H1 (cell line): Measurements from ENCODE around the gene PLD6. TPM values are rescaled to one million over a fixed set of nuclear protein-coding genes. Genes with fewer than 3 reads are reported as not detected.

Experiments
- CTCF ChIA-PET: fragments of 300-600 bp; sonication (Branson Sonifier 250); formaldehyde crosslinking; loops from one replicate; lab custom pipeline; 2021; ENCODE audit not compliant: partially characterized antibody; lab: Charles Lee
- POLR2A ChIA-PET: fragments of 300-600 bp; sonication (Branson Sonifier 250); formaldehyde crosslinking; loops from one replicate; lab custom pipeline; 2021; ENCODE audit warnings: inconsistent platforms; ENCODE audit not compliant: partially characterized antibody; lab: Charles Lee
- DNase-seq, 2 experiments: peaks; one replicate each; pipeline versions ENCODE4 v3.0.0 to v3.0.0-alpha.2; 2010 to 2022; ENCODE audit warnings: low spot score in 2 of 2, low read depth in 1 of 2, mixed read lengths in 1 of 2
- FAIRE-seq: peaks from 2 replicates; lab custom pipeline; 2011; peaks lifted over from hg19 to GRCh38; lab: Jason Lieb, UNC
- H2AFZ ChIP-seq: 2 replicates; pipeline ENCODE4 v1.8.1; 2012; ENCODE audit warnings: low read length, inconsistent platforms
- H2AK5ac ChIP-seq: 2 replicates; pipeline ENCODE4 v1.6.1; 2013; ENCODE audit warnings: low read depth, low read length
- H2BK120ac ChIP-seq: replicated peaks from 2 replicates; pipeline ENCODE3; 2013; ENCODE audit warnings: low read depth, low read length, inconsistent platforms
- H2BK12ac ChIP-seq: 2 replicates; pipeline ENCODE4 v1.6.1; 2013; ENCODE audit warnings: low read depth, low read length
- H2BK15ac ChIP-seq: 2 replicates; pipeline ENCODE4 v1.6.1; 2013; ENCODE audit warnings: low read length
- H2BK20ac ChIP-seq: 2 replicates; pipeline ENCODE4 v1.6.1; 2013; ENCODE audit warnings: low read length
- H2BK5ac ChIP-seq: 2 replicates; pipeline ENCODE4 v1.6.1; 2013; ENCODE audit warnings: low read depth, low read length
- H3K14ac ChIP-seq: 2 replicates; pipeline ENCODE4 v1.6.1; 2013; ENCODE audit warnings: inconsistent platforms; ENCODE audit not compliant: insufficient read length
- H3K18ac ChIP-seq: 2 replicates; pipeline ENCODE4 v1.6.1; 2013; ENCODE audit warnings: low read length; ENCODE audit errors: extremely low read depth
- H3K23ac ChIP-seq: 2 replicates; pipeline ENCODE4 v1.6.1; 2013; ENCODE audit warnings: inconsistent platforms; ENCODE audit not compliant: insufficient read length
- H3K23me2 ChIP-seq: 2 replicates; pipeline ENCODE4 v1.6.1; 2013; ENCODE audit warnings: low read depth, low read length
- H3K27ac ChIP-seq: 2 replicates; pipeline ENCODE4 v1.6.1; 2011; ENCODE audit warnings: low read depth, low read length, inconsistent platforms
- H3K27me3 ChIP-seq, 4 experiments: replicated peaks in 1 of 4; 1 replicate in 1 of 4; 2 replicates in 3 of 4; pipeline versions ENCODE4 v1.6.1 to v1.8.1; 2011 to 2013; ENCODE audit warnings: low read length in 3 of 4, mild to moderate bottlenecking in 3 of 4, inconsistent platforms in 2 of 4, mixed read lengths in 2 of 4, moderate library complexity in 1 of 4; ENCODE audit not compliant: control insufficient read depth in 3 of 4, insufficient read depth in 3 of 4; ENCODE audit errors: extremely low read depth in 1 of 4
- H3K36me3 ChIP-seq, 4 experiments: 2 replicates each; pipeline versions ENCODE4 v1.6.1 to v1.8.1; 2011 to 2013; ENCODE audit warnings: mild to moderate bottlenecking in 4 of 4, low read length in 3 of 4, moderate library complexity in 2 of 4, control low read depth in 1 of 4, inconsistent platforms in 1 of 4; ENCODE audit not compliant: insufficient read depth in 4 of 4, control insufficient read depth in 2 of 4
- H3K4ac ChIP-seq: replicated peaks from 2 replicates; pipeline ENCODE3; 2013; ENCODE audit warnings: low read length, low read depth, mixed read lengths, inconsistent platforms; ENCODE audit not compliant: insufficient read length
- H3K4me1 ChIP-seq, 4 experiments: replicated peaks in 1 of 4; 1 replicate in 1 of 4; 2 replicates in 3 of 4; pipeline versions ENCODE4 v1.6.1 to v1.8.1; 2011 to 2013; ENCODE audit warnings: low read length in 3 of 4, inconsistent platforms in 2 of 4, mixed read lengths in 1 of 4; ENCODE audit not compliant: insufficient read depth in 4 of 4, control insufficient read depth in 3 of 4
- H3K4me2 ChIP-seq, 2 experiments: 2 replicates each; pipeline versions ENCODE4 v1.6.1 to v1.8.1; 2011 to 2013; ENCODE audit warnings: low read depth in 2 of 2, low read length in 2 of 2, control low read depth in 1 of 2, inconsistent platforms in 1 of 2, mild to moderate bottlenecking in 1 of 2; ENCODE audit not compliant: insufficient read depth in 1 of 2
- H3K4me3 ChIP-seq, 4 experiments: fragments of 200-600, 300-600 bp in 1 of 4; sonication (generic), shearing (Covaris generic), sonication (Bioruptor Twin) in 1 of 4; 2 replicates each; pipeline versions ENCODE4 v1.5.1 to v1.8.1; 2011 to 2016; ENCODE audit warnings: low read length in 4 of 4, low read depth in 3 of 4, control low read depth in 2 of 4, inconsistent platforms in 2 of 4, mild to moderate bottlenecking in 2 of 4, mixed read lengths in 1 of 4, moderate library complexity in 1 of 4; ENCODE audit not compliant: insufficient read depth in 2 of 4; ENCODE audit errors: extremely low read depth in 1 of 4
- H3K56ac ChIP-seq: replicated peaks from 2 replicates; pipeline ENCODE3; 2013; ENCODE audit warnings: low read depth, mild to moderate bottlenecking, mixed read lengths, low read length, inconsistent platforms; ENCODE audit not compliant: insufficient read length
- H3K79me1 ChIP-seq: 2 replicates; pipeline ENCODE4 v1.6.1; 2013; ENCODE audit warnings: low read depth, low read length, control low read depth
- H3K79me2 ChIP-seq, 2 experiments: 2 replicates each; pipeline versions ENCODE4 v1.6.1 to v1.8.1; 2012 to 2013; ENCODE audit warnings: low read length in 2 of 2, mild to moderate bottlenecking in 2 of 2, inconsistent platforms in 1 of 2; ENCODE audit not compliant: insufficient read depth in 2 of 2, control insufficient read depth in 1 of 2
- H3K9ac ChIP-seq, 4 experiments: replicated peaks in 1 of 4; 1 replicate in 1 of 4; 2 replicates in 3 of 4; pipeline versions ENCODE4 v1.6.1 to v1.8.1; 2011 to 2013; ENCODE audit warnings: low read depth in 3 of 4, low read length in 3 of 4, control low read depth in 2 of 4, mild to moderate bottlenecking in 2 of 4, moderate library complexity in 2 of 4, inconsistent platforms in 1 of 4; ENCODE audit errors: extremely low read depth in 1 of 4
- H3K9me3 ChIP-seq, 2 experiments: 2 replicates each; pipeline versions ENCODE4 v1.6.1 to v1.8.1; 2012 to 2013; ENCODE audit warnings: mild to moderate bottlenecking in 2 of 2, moderate library complexity in 2 of 2, control low read depth in 1 of 2, inconsistent platforms in 1 of 2, low read depth in 1 of 2, low read length in 1 of 2, mixed read lengths in 1 of 2; ENCODE audit not compliant: insufficient read depth in 2 of 2
- H4K20me1 ChIP-seq, 2 experiments: replicated peaks in 1 of 2; 2 replicates each; pipeline versions ENCODE3 to v1.8.1; 2011 to 2013; ENCODE audit warnings: inconsistent platforms in 2 of 2, low read length in 2 of 2, mild to moderate bottlenecking in 1 of 2; ENCODE audit not compliant: insufficient read depth in 2 of 2, control insufficient read depth in 1 of 2
- H4K5ac ChIP-seq: 2 replicates; pipeline ENCODE4 v1.6.1; 2013; ENCODE audit warnings: low read length, low read depth, mixed read lengths, inconsistent platforms; ENCODE audit not compliant: insufficient read length
- H4K8ac ChIP-seq: 2 replicates; pipeline ENCODE4 v1.8.0; 2013; ENCODE audit warnings: mild to moderate bottlenecking, moderate library complexity, low read length, inconsistent platforms; ENCODE audit not compliant: insufficient read depth; ENCODE audit errors: extremely low read depth
- H4K91ac ChIP-seq: replicated peaks from 2 replicates; pipeline ENCODE3; 2013; ENCODE audit warnings: low read length, mixed read lengths, inconsistent platforms; ENCODE audit not compliant: insufficient read length
- ATF2 ChIP-seq: IDR thresholded peaks from 2 replicates; pipeline ENCODE4 v1.6.1; 2012; ENCODE audit warnings: low read length, inconsistent platforms
- EZH2 ChIP-seq: fragments of 200-600 bp; sonication (generic); IDR thresholded peaks from 2 replicates; pipeline ENCODE4 v1.7.1; 2012; ENCODE audit warnings: low read depth, mild to moderate bottlenecking, moderate library complexity, low read length, inconsistent platforms; ENCODE audit not compliant: severe bottlenecking
- RAD21 ChIP-seq, 2 experiments: IDR thresholded peaks in 1 of 2; conservative IDR thresholded peaks in 1 of 2; 2 replicates each; pipeline ENCODE4 v1.6.1; 2011; ENCODE audit warnings: low read depth in 2 of 2, low read length in 2 of 2, improper control_type of control experiment in 1 of 2, inconsistent platforms in 1 of 2, mild to moderate bottlenecking in 1 of 2, moderate library complexity in 1 of 2
- USF2 ChIP-seq: IDR thresholded peaks from 2 replicates; pipeline ENCODE4 v1.6.1; 2011; ENCODE audit warnings: low read length, improper control_type of control experiment
- WGBS, 2 experiments: shearing (Covaris generic) in 1 of 2; methylation state at CpG; one replicate each; pipeline versions ENCODE4 v1.1.6 to v1.1.7; 2013 to 2015; ENCODE audit warnings: low lambda C conversion rate in 2 of 2, mixed read lengths in 2 of 2, inconsistent platforms in 1 of 2, low coverage in 1 of 2, missing lambda C conversion rate in 1 of 2; ENCODE audit not compliant: insufficient replicate concordance in 2 of 2, insufficient coverage in 1 of 2, insufficient read length in 1 of 2; ENCODE audit errors: extremely low coverage in 1 of 2, missing lambda C conversion rate in 1 of 2; 5-methylcytosine and 5-hydroxymethylcytosine counted together
- polyA plus RNA-seq, 7 experiments: library from polyadenylated mRNA; depleted of rRNA in 3 of 7; stranded (reverse) in 5 of 7; unstranded in 2 of 7; fragments of >200 nt in 5 of 7; fragments of 200-250 nt in 2 of 7; gene quantifications; 1 replicate in 5 of 7; 2 replicates in 1 of 7; 4 replicates in 1 of 7; pipeline versions ENCODE4 v1.2.1 to v1.2.3, GENCODE V29; 2011 to 2013; ENCODE audit warnings: missing spikeins in 2 of 7, mixed read lengths in 2 of 7
- total RNA-seq: library from RNA; stranded (reverse); fragmentation: NEBNext Ultra II Directional; extraction: Animal tissue kit (Norgen Biotek cat#: 25700); gene quantifications from 2 replicates; pipeline ENCODE4 v1.2.1, GENCODE V29; 2021

PLD6 gene
- total and polyA plus RNA-seq, 2 of the 8 experiments (the other 6 are each of a cell fraction or from before 2014, with no cell fraction given), result 0.20 to 0.22 TPM

GRCh38 chr17:17189559-17189958, 16.6 kb downstream of the PLD6 start:
- WGBS, 2 experiments, result 84% methylated on average over 4 of the region's 4 CpGs; no CpG with 5 or more reads in 1 of the 2 experiments
- H3K27ac ChIP-seq, result no peak overlapping the region
- CTCF ChIA-PET, result interaction anchor here (0.6 to 1.7 kb wide), 12 partner anchors 8 to 189 kb away, joined by 3 to 5 read pairs (median 4); no protein-coding TSS in a partner anchor

More at GRCh38 chr17:17189559-17189958, 16.6 kb downstream of the PLD6 start:
- Histone ChIP-seq H4K91ac (no peak overlapping the region), H3K79me1 (no peaks in the 10 kb centered on the region), H3K36me3 (no peaks in the 10 kb centered on the region; a peak in 2 of 8 replicates), H2BK120ac (no peak overlapping the region), H3K79me2 (no peaks in the 10 kb centered on the region), H3K4me1 (peaks cover 0 to 3% (median under 1%) of the 10 kb centered on the region in 4 experiments; a peak in 3 of 7 replicates), H3K14ac (no peak overlapping the region), H2BK20ac (no peak overlapping the region), H3K27me3 (no peaks in the 10 kb centered on the region), H3K18ac (no peak overlapping the region), H2BK15ac (no peak overlapping the region), H4K20me1 (no peaks in the 10 kb centered on the region), H2AK5ac (no peak overlapping the region), H2AFZ (no peak overlapping the region), H3K9me3 (no peaks in the 10 kb centered on the region), H4K5ac (no peak overlapping the region), H3K9ac (no peak overlapping the region), H2BK5ac (no peak overlapping the region), H2BK12ac (no peak overlapping the region), H3K56ac (no peak overlapping the region), H4K8ac (no peak overlapping the region), H3K23ac (no peak overlapping the region), H3K4ac (no peak overlapping the region), H3K4me2 (no peak overlapping the region), H3K23me2 (no peaks in the 10 kb centered on the region), H3K4me3 (no peak overlapping the region)
- FAIRE-seq (no peak), DNase-seq (no peak)
- no peak for TF ChIP-seq EZH2
- no peak for TF ChIP-seq RAD21 (IDR thresholded peaks at IDR 0.05 in 1 of 2, conservative IDR thresholded peaks at IDR 0.05 in 1 of 2; ENCODE audit: low read depth in 2 of 2, low read length in 2 of 2)
- TF ChIP-seq USF2, result no peak
- no peak for TF ChIP-seq ATF2
- POLR2A ChIA-PET, result interaction anchor here (1.1 to 1.2 kb wide), 2 partner anchors 12 to 18 kb away, joined by 4 to 5 read pairs; no protein-coding TSS in a partner anchor
